Adrenal gland (tissue), 12 donors: ENCODE data around the gene BRD4. TPM values are rescaled to one million over a fixed set of nuclear protein-coding genes. Genes with fewer than 3 reads are reported as not detected.
"Not testable (repeated sequence)": the region's sequence is repeated elsewhere in the genome, so short reads cannot be mapped to it uniquely, and the experiment has no call there.

ENCODE experiments used
- DNase-seq, 7 donors: peaks; one replicate each; pipeline ENCODE4 v3.0.0-alpha.2; 2019 to 2020
- H3K27ac ChIP-seq, 5 donors: fragments of 200-600 bp; sonication (generic) in 4 of 5; 1 replicate in 3 of 5; 2 replicates in 2 of 5; pipeline versions ENCODE4 v1.5.1 to v1.8.0; 2016 to 2020; ENCODE audit warnings: mild to moderate bottlenecking in 1 of 5
- H3K27me3 ChIP-seq: fragments of 200-600 bp; 2 replicates; pipeline ENCODE4 v1.8.0; 2021
- H3K36me3 ChIP-seq, 2 donors: fragments of 200-600 bp; replicated peaks in 1 of 2; 1 replicate in 1 of 2; 2 replicates in 1 of 2; pipeline versions ENCODE4 v1.5.1 to v1.8.0; 2018 to 2022
- H3K4me1 ChIP-seq, 2 donors: fragments of 200-600 bp; replicated peaks in 1 of 2; 1 replicate in 1 of 2; 2 replicates in 1 of 2; pipeline versions ENCODE4 v1.5.1 to v1.8.0; 2018 to 2021
- H3K4me3 ChIP-seq, 4 donors: fragments of 200-600 bp; sonication (generic) in 3 of 4; one replicate each; pipeline ENCODE4 v1.5.1; 2016 to 2018
- H3K9me3 ChIP-seq, 3 donors: fragments of 200-600 bp; sonication (generic) in 1 of 3; replicated peaks in 1 of 3; 1 replicate in 2 of 3; 2 replicates in 1 of 3; pipeline versions ENCODE4 v1.5.1 to v1.8.0; 2016 to 2021
- POLR2A ChIP-seq, 2 donors: fragments of 450-650 bp; IDR thresholded peaks; one replicate each; pipeline ENCODE4 v1.6.1; 2017; ENCODE audit warnings: antibody characterized with exemption in 2 of 2, mild to moderate bottlenecking in 2 of 2, moderate library complexity in 1 of 2
- WGBS, 4 donors: extraction: QIAGEN DNeasy Blood & Tissue Kit in 2 of 4; methylation state at CpG; one replicate each; pipeline versions ENCODE4 v1.1.5 to v1.1.7; 2013 to 2017; 5-methylcytosine and 5-hydroxymethylcytosine counted together
- intact Hi-C, 2 donors: fragments of 100-400 bp; cut with DNase I; formaldehyde crosslinking; loops; one replicate each; pipeline versions ENCODE4 v1.14.1 to v1.15.0; 2022 to 2023
- polyA plus RNA-seq, 3 donors: library from polyadenylated mRNA; stranded (reverse); fragments of 200-250 nt in 2 of 3; fragments of 350-450 nt in 1 of 3; fragmentation: Illumina TruSeq in 1 of 3; extraction: RNeasy Lipid Tissue Mini Kit (QIAGEN cat#74804) in 1 of 3; gene quantifications; one replicate each; pipeline ENCODE4 v1.2.3, GENCODE V29; 2013 to 2014
- total RNA-seq, 9 donors: library from RNA; depleted of rRNA in 4 of 9; stranded (reverse); fragments of >200 nt in 4 of 9; fragments of 120-200 nt in 1 of 9; fragmentation: NEBNext Ultra II Directional in 1 of 9; extraction: Animal tissue kit (Norgen Biotek cat#: 25700) in 1 of 9; gene quantifications; one replicate each; pipeline versions ENCODE4 v1.1.0 to v1.2.4, GENCODE V29; 2013 to 2023
- TF ChIP-seq, protein P1 (sequence below), 6 experiments: fragments of 450-650 bp in 4 of 6; fragments of 200-600 bp in 2 of 6; sonication (generic) in 1 of 6; IDR thresholded peaks; 1 replicate in 5 of 6; 2 replicates in 1 of 6; pipeline versions ENCODE4 v1.5.1 to v1.8.0; 2016 to 2021; ENCODE audit warnings: antibody characterized with exemption in 6 of 6, mild to moderate bottlenecking in 2 of 6, moderate library complexity in 1 of 6
- donor health status: healthy with polysubstance abuse.
- donor health status: Bipolar disorder and iron deficiency.
- donor health status: DM: yes; HTN: yes; CAD: no.
- donor health status: DM: no; HTN: no; CAD: no.
- donor health status: DM: no; HTN: no; CAD: no.
- donor health status: DM: yes; HTN: yes; CAD: no.

The BRD4 gene
- total and polyA plus RNA-seq, 12 donors: 10.1 to 109 (median 34.9) TPM

DNA sequence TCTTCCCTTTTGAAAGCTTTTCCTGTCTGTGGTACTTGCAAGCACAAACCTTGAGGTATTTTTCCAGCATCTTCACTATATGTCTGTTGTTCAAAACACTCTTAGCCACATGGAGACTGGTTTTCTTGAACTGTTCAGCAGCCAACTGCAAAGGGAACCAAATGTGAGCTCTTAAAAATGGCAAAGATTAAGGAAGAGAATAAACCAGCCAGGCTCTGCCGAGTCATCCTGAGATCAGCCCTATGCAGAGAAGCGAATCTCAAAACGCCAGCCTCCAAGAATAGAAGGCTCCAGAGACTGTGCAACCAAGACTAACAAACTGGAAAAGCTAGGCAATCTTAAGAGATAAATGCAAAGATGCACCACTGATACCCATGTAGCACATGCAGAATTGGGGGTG, 26.6 kb upstream of the BRD4 start:
- Histone ChIP-seq H3K27ac (no peak overlapping the region), H3K9me3 (no peaks in the 10 kb centered on the region)

DNA sequence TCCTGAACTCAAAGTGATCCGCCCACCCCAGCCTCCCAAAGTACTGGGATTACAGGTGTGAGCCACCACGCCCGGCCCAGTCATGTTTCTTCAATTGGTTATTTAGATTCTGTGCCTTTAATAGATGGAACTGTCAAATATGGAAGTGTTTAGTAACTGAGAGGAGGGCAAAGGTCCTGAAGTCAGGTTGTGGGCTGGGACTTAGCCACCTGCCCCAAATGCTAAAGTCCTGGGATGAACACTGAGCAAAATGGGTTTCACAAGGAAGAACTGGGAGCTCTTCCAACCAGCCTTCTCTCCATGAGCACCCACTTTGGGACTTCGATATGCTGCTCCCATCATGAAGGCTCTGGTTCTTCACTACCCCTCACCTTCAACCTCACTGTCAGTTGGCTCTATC, 25.6 kb upstream of the BRD4 start:
- no peak for DNase-seq
- Histone ChIP-seq H3K4me3 (no peak overlapping the region), H3K4me1 (no peaks in the 10 kb centered on the region), H3K36me3 (peaks cover 0 to 90% of the 10 kb centered on the region in 2 donors), H3K27ac (no peak overlapping the region), H3K9me3 (no peaks in the 10 kb centered on the region), H3K27me3 (no peaks in the 10 kb centered on the region)
- WGBS, 4 donors: 93 to 100% (median 98%) methylated on average over 4 of the region's 4 CpGs
- intact Hi-C loops: loop anchor here in 1 of 2 donors (10.0 kb wide), 1 partner anchor 183 kb away; no protein-coding TSS in a partner anchor
- TF ChIP-seq, protein P1, sequence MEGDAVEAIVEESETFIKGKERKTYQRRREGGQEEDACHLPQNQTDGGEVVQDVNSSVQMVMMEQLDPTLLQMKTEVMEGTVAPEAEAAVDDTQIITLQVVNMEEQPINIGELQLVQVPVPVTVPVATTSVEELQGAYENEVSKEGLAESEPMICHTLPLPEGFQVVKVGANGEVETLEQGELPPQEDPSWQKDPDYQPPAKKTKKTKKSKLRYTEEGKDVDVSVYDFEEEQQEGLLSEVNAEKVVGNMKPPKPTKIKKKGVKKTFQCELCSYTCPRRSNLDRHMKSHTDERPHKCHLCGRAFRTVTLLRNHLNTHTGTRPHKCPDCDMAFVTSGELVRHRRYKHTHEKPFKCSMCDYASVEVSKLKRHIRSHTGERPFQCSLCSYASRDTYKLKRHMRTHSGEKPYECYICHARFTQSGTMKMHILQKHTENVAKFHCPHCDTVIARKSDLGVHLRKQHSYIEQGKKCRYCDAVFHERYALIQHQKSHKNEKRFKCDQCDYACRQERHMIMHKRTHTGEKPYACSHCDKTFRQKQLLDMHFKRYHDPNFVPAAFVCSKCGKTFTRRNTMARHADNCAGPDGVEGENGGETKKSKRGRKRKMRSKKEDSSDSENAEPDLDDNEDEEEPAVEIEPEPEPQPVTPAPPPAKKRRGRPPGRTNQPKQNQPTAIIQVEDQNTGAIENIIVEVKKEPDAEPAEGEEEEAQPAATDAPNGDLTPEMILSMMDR (IDR thresholded peaks at IDR 0.05): no peak
- no peak for TF ChIP-seq POLR2A (IDR thresholded peaks at IDR 0.05)

More for the DNA sequence above, 26.6 kb upstream of the BRD4 start:
- 76 to 89% (median 81%) methylated on average over 3 of the region's 3 CpGs for WGBS, 4 donors
- H3K27me3 ChIP-seq: no peaks in the 10 kb centered on the region
- peaks cover 0 to 84% of the 10 kb centered on the region in 2 donors for H3K36me3 ChIP-seq
- H3K4me3 ChIP-seq: no peak overlapping the region
- H3K4me1 ChIP-seq: no peaks in the 10 kb centered on the region
- intact Hi-C loops: loop anchor here in 1 of 2 donors (10.0 kb wide), 1 partner anchor 184 kb away; no protein-coding TSS in a partner anchor
- TF ChIP-seq POLR2A (IDR thresholded peaks at IDR 0.05): no peak
- TF ChIP-seq, protein P1 (IDR thresholded peaks at IDR 0.05): no peak
- DNase-seq: no peak

DNA sequence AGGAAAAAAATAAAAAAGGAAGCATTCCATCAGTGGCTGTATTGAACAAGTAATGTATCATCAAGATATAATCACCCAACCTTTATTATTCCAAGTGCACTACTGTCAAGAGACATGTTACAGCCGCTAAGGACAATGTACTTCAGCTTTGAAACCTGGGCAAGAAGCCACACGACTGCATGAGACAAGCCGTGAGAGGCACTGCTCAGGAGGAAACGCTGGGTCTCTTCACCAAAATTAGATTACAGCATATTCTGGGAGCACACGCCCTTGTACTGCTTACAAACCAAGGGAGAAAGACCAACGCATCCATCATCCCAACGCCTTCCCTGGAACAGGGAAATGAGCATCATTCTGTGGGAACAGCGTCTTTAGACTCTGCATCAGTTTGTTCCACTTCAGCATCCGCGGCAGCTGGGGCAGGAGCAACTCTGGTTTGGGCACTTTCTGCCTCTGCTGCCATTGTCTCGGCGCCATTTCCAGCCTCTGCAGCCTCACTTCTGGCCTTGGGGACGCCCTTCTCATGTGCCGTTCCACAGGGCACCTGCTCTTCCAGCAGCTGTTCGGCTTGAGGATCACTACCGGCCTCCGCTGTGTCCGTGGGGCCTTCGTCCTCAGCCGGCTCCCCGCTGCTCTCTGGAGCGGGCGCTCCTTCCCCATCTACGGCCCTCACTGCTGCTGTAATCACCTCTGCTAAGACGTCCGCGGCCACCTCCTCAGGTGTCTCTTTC, 22.4 kb upstream of the BRD4 start:
- Histone ChIP-seq H3K4me3 (no peak overlapping the region), H3K27me3 (no peaks in the 10 kb centered on the region), H3K27ac (no peak overlapping the region), H3K4me1 (no peaks in the 10 kb centered on the region), H3K9me3 (no peaks in the 10 kb centered on the region), H3K36me3 (peaks cover 0 to 64% of the 10 kb centered on the region in 2 donors)
- no peak for DNase-seq
- intact Hi-C loops: loop anchor here in 1 of 2 donors (10.0 kb wide), 1 partner anchor 180 kb away; no protein-coding TSS in a partner anchor
- TF ChIP-seq POLR2A (IDR thresholded peaks at IDR 0.05): no peak
- TF ChIP-seq, protein P1 (IDR thresholded peaks at IDR 0.05): no peak
- WGBS, 4 donors: 83 to 86% (median 84%) methylated on average over 23 to 27 of the region's 27 CpGs

DNA sequence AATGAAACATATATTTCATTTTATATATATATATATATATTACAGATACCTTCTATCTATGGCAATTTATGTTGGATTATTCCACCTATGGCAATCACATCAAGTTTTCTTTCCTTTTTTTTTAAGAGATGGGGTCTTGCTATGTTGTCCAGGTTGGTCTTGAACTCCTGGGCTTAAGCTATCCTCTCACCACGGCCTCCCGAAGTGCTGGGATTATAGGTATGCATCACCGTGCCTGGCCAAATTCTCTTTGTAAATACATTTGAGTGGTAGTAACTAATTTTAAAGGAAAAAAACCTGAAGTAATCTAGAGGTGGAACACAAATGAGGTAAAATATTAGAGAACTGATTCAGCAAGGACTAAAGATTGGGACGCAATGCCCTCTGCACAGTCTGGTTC, 21.6 kb upstream of the BRD4 start:
- no peaks in the 10 kb centered on the region for H3K4me1 ChIP-seq
- H3K4me3 ChIP-seq: no peak overlapping the region
- no peak for TF ChIP-seq POLR2A (IDR thresholded peaks at IDR 0.05)
- TF ChIP-seq, protein P1 (IDR thresholded peaks at IDR 0.05): no peak
- H3K36me3 ChIP-seq: peaks cover 0 to 56% of the 10 kb centered on the region in 2 donors
- no peaks in the 10 kb centered on the region for H3K9me3 ChIP-seq
- intact Hi-C loops: loop anchor here in 1 of 2 donors (10.0 kb wide), 1 partner anchor 179 kb away; no protein-coding TSS in a partner anchor
- H3K27me3 ChIP-seq: no peaks in the 10 kb centered on the region
- WGBS, 4 donors: 46 to 93% (median 70%) methylated on average over 4 of the region's 4 CpGs
- no peak for DNase-seq
- H3K27ac ChIP-seq: no peak overlapping the region

DNA sequence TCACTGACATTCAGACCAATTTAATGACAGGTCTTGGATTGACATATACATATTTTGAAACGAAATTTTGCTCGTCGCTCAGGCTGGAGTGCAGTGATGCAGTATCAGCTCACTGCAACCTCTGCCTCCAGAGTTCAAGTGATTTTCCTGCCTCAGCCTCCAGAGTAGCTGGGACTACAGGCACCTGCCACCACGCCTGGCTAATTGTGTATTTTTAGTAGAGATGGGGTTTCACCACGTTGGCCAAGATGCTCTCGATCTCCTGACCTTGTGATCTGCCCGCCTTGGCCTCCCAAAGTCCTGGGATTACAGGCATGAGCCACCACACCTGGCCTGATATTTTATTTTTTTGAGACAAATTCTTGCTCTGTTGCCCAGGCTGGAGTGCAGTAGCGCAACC, 20.2 kb upstream of the BRD4 start:
- H3K27ac ChIP-seq, DNase-seq, H3K9me3 ChIP-seq, H3K4me1 ChIP-seq, H3K4me3 ChIP-seq, H3K27me3 ChIP-seq: not testable (repeated sequence)
- WGBS, 4 donors: 82 to 90% (median 88%) methylated on average over 6 to 8 of the region's 8 CpGs
- peaks cover 0 to 42% of the 10 kb centered on the region in 2 donors for H3K36me3 ChIP-seq
- intact Hi-C loops: loop anchor here in 1 of 2 donors (10.0 kb wide), 1 partner anchor 178 kb away; no protein-coding TSS in a partner anchor

DNA sequence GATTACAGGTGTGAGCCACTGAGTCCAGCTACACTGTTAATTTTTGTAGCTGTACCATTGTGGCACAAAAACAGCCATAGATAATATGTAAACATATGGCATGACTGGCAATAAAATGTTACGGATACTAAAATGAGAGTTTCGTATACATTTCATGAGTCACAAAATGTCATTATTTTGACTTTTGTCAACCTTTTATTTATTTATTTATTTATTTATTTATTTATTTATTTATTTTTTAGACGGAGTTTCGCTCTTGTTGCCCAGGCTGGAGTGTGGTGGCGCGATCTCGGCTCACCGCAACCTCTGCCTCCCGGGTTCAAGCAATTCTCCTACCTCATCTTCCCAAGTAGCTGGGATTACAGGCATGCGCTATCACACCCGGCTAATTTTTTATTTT, 9.0 kb upstream of the BRD4 start:
- DNase-seq, intact Hi-C loops, H3K27ac ChIP-seq, H3K9me3 ChIP-seq, H3K4me3 ChIP-seq, H3K4me1 ChIP-seq, H3K27me3 ChIP-seq: not testable (repeated sequence)
- WGBS, 4 donors: 94 to 98% (median 97%) methylated on average over 11 of the region's 11 CpGs
- H3K36me3 ChIP-seq: peaks cover 0 to 14% of the 10 kb centered on the region in 2 donors
